ENCODE results near the gene CYB5R3. TPM values are rescaled to one million over a fixed set of nuclear protein-coding genes. Genes with fewer than 3 reads are reported as not detected.
"Not testable (repeated sequence)": the region's sequence is repeated elsewhere in the genome, so short reads cannot be mapped to it uniquely, and the experiment has no call there.

CYB5R3 gene
- total RNA-seq, 1 donor from 2014 or later, result 32.9 TPM

DNA sequence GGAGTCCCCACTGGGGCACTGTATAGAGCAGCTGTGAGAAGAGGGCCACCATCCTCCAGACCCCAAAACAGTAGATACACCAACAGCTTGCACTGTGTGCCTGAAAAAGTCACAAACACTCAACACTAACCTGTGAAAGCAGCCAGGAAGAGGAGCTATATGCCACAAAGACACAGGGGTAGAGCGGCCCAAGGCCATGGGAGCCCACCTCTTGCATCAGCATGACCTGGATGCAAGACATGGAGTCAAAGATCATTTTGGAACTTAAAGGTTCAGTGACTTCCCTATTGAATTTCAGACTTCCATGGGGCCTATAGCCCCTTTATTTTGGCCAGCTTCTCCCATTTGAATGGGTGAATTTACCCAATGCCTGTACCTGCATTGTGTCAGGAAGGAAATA lies 29.7 kb upstream of the CYB5R3 start:
- no peak for DNase-seq

DNA sequence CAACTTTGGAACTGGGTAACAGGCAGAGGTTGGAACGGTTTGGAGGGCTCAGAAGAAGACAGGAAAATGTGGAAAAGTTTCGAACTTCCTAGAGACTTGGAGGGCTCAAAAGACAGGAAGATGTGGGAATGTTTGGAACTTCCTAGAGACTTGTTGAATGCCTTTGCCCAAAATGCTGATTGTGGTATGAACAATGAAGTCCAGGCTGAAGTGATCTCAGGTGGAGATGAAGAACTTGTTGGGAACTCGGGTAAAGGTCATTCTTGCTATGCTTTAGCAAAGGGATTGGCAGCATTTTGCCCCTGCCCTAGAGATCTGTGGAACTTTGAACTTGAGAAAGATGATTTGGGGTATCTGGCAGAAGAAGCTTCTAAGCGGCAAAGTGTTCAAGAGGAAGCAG lies 28.7 kb upstream of the CYB5R3 start:
- DNase-seq, result not testable (repeated sequence)

- no peak for DNase-seq
Measured at GRCh38 chr22:42676059-42676607, 26.9 kb upstream of the CYB5R3 start.

- no peak for DNase-seq
Measured at GRCh38 chr22:42673898-42674401, 24.8 kb upstream of the CYB5R3 start.

DNA sequence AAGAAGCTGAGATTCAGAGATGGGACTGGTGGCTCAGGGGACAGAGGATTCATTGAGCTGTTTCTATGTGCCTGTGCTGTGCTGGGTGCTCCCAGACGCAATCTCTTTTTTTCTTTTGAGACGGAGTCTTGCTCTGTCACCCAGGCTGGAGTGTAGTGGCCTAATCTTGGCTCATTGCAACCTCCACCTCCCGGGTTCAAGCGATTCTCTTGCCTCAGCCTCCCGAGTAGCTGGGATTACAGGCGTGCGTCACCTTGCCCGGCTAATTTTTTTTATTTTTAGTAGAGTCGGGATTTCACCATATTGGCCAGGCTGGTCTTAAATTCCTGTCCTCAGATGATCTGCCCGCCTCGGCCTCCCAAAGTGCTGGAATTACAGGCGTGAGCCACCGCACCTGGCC lies 23.9 kb upstream of the CYB5R3 start:
- DNase-seq, result not testable (repeated sequence)

GRCh38 chr22:42670921-42671709 lies 21.9 kb upstream of the CYB5R3 start:
- DNase-seq, result no peak

DNA sequence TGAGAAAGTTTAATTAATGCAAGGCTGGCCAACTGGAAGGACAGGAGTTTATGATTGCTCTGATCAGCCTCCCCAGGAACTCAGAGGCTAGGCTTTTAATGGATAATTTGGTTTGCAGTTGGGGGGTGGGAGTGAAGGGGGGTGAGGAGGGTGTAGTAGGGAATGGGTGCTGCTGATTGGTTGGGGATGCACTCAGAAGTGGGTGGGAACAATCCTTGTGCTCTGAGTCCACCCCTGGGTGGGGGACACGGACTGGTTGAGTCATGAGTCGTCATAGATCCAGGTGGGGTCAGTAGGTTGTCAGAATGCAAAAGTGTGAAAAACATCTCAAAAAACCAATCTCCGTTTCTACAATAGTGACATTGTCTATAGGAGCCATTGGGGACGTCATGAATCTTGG lies 20.9 kb upstream of the CYB5R3 start:
- DNase-seq, result no peak

DNA sequence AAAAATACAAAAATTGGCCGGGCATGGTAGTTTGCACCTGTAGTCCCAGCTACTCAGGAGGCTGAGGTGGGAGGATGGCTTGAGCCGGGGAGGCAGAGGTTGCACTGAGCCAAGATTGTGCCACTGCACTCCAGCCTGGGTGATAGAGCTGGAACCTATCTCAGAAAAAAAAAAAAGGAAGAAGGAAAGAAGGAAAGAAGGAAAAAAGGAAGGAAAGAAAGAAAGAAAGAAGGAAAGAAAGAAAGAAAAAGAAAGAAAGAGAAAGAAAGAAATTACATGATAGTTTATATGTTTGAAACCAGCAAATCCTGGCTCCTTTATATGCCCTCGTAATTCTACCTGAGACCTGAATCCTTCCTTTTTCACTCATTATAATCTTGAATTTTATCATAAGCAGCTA lies 17.2 kb upstream of the CYB5R3 start:
- not testable (repeated sequence) for DNase-seq

GRCh38 chr22:42664976-42665831 lies 16.0 kb upstream of the CYB5R3 start:
- no peak for DNase-seq

DNA sequence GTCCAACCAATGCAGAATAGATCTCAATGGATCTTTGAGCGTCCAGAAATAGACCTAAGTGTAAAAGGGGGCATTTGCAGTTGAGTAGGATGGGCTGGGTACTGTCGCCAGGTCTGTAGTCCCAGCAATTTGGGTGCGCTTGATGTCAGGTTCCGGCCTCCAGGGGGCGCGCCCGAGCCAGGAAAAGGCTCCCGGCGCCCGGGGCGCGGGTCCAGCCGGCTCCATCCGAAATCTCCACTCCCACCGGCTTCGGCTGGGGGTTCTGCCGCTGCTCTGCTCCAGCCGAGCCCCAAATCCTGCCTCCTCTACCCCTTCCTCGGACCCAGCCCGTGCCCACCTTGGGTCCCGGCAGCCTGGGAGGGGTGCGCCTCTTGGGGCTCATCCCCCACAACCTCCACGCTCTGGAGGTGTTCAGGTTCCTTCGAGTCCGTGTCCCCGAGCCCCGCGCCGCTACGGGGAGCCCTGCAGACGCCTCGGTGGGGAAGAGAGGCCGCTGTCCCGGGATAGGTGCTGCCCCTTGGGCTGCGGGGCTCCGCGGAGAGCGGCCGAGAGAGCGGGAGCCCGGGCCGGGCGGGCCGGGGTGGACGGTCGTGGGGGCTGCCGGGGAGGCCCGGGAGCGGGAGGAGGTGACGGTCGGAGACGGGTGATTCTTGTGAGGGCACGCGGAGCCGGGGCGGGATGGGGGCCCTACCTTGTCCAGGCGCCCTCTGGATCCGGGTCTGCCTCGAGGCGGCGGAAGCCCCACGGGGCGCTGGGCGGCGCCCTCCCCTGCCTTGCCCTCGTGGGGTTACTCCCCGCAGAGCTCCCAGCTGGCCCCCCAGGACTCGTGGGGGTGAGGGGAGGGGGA lies 13.0 kb upstream of the CYB5R3 start:
- no peak for DNase-seq

DNA sequence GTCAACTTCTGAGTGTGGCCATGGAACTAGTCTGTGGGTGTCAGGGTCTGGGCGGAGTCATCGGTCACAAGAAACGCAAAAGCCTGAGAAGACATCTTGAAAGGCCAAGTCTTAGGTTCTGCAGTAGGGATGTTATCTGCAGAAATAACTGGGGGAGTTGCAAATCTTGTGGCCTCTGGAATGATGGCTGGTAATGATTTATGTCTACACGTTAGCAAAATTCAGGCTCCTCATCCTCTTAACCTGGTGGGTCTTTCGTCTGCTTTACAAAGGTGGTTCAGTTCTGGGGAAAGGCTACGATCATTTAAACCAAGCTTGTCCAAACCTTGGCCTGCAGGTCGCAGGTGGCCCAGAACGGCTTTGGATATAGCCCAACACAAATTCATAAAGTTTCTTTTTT lies 7.4 kb upstream of the CYB5R3 start:
- no peak for DNase-seq

DNA sequence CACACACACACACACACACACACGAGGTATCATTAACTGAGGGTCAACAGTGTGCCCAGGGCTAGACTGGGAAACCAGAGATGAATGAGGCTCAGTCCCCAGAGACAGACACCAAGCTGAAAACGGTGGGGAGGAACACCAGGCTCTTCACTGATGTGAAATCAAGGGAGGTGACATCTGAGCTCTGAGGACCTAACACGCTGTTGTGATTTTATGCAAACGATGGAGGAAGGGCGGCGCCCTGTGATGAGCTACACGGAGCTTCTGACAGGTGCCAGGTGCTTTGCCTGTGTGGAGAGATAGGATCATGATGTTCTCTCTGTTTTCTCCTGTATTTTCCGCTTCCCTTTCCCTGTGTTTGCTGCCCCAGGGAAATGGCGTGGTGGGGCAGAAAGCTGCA lies 6.5 kb upstream of the CYB5R3 start:
- DNase-seq, result no peak

DNA sequence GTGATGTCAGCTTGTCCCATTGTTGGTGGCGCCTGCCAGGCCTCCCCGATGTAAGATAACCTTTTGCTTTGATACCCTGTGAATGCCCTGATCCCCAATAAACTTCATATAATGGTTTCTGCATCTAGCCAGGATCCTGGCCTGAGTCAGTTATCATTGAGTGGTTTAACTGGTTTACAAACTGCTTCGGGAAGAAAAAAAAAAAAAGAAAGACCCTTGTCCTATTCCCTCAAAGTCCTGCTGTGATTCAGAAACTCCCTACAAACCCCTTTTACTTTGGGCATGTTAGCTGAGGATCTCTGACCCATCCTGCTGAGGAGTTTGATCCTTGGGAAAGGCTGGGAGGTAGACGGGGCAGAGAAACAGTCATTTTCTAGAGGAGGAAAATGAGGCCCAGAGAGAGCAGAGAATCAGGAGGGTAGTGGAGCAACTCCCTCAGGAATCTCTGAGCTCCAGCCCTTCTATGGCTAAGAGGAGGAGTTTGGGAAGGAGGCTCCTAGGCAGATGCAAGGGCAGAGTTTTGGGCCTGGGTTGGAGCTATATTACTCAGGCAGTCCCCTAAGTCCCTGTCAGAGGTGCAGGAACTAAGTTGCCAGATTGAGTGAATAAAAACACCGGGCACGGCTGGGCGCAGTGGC lies 5.4 kb upstream of the CYB5R3 start:
- no peak for DNase-seq

DNA sequence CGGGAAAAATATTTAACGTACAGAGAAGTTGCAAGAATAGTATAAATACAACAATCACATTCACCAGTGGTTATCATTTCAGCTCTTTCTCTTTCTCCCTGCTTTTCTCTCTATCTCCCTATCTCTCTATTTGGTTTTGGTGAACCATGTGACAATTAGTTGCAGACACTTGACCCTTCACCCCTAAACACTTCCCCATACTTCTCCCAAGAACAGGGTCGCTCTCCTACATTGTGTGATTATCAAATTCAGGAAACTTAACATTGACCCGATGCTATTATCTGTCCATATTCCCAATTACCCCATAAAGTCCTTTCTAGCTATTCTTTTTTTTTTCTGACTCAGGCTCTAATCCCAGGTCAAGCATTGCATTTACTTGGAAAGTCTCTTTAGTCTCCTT lies 4.8 kb upstream of the CYB5R3 start:
- no peak for DNase-seq

DNA sequence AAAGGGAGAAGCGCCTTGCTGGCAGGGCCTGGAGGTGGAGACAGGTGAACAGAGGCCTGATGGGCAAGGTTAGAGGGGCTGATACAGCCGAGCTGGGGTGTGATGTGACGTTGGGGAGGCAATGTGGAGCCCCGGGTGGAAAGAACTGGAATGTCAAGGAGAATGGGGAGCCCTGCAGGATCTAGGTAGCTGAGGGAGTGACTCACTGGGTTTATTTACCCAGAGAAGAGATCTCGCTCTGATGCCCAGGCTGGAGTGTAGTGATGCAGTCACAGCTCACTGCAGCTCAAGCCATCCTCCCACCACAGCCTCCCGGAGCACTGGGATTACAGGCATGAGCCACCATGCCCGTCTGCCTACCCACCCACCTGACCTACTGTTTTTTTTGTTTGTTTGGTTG lies 1.9 kb upstream of the CYB5R3 start:
- no peak for DNase-seq

DNA sequence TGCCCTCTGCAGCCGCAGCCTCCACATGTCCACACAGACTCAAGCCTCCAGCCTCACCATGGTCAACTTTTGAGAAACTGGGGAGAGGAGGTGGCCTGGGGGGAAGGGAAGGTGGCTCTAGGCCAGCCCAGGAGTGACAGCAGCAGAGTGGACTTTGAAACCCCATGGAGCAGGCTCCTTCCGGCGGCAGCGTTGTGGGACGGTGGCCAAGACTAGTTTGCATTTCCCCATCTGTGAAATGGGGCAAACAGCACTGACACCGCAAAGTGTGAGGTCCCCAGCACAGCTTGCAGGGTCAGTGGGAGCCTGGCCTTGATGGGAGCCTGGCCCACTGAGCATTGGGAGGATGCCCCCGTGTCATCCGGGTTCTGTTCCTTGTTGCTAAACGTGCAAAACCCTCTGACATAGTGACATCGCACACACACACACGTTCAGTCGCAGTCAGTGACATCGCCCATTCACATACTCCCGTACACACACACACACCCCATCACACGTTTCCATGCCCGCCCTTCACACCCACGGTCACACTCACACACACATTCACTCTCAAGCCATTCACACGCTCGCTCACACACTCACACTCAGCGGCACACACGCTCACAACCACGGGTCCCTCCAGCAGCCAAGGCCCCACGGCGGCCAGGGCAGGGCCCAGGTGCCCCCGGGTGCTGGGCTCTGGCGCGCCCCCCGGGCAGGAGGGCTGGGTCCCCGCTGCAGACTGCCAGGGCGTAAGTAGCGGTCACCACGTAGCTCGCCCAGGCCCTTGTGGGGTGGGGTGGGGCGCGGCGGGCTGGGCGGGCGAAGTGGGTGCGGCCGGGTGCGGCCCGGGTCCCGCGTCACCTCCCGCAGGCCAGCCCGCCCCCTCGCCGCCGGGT lies 585 bp downstream of the CYB5R3 start:
- DNase-seq, result no peak

DNA sequence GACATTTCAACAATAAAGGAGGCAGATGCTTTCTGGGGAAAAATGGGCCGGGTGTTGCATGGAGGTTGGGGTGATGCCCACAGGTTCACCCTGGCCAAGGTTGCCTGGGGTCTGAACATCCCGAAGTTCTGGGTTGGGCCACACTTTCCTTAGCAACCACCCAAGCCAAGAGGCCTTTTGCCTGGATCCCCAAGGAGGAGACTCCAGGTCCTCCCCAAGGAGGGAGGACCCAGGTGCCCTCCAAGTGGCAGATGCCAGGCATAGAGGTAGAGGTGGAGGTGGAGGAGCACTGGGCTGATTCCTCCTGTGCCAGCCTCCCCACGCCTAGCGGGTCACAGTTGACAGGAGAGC lies 1.2 kb downstream of the CYB5R3 start:
- DNase-seq, result no peak

DNA sequence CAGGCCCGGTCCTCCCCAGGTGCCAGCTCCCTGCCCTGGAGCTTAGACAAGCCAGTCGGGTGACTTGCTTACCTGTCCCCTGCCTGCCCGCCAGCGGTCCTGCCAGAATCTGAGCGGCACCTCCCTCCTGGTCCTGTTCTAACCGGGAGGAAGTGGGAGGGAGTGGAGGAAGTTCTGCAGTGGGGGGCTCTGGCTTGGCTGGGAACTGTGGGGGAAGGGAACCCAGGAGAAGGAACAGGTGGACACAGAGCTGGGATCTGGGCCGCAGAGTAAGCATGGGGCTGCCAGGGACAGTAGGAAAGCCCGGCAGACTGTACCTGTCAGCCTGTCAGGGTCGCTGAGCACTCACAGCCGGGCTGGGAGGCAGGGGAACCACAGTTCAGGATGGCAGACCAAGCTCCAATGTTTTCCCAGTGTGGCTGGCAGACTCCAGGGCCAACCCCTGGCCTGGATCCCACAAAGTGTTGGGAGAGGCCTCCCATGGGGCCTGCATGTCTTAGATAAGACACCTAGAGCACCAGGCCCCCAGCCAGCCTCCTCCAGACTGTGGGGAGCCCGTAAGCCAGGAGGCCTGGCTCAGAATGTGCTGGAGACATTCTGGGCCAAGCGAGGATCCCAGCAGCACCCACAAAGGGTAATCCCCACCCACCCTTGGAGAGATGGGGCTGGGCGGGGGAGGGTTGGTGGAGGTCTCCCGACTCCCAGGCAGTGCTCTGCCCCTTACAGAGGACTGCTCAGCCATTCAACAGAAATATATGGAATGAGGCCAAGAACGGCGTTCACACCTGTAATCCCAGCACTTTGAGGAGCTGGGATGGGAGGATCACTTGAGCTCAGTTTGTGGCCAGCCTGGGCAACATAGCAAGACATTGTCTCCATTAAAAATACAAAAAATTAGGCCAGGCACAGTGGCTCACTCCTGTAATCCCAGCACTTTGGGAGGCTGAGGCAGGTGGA lies 2.3 kb downstream of the CYB5R3 start:
- no peak for DNase-seq

DNA sequence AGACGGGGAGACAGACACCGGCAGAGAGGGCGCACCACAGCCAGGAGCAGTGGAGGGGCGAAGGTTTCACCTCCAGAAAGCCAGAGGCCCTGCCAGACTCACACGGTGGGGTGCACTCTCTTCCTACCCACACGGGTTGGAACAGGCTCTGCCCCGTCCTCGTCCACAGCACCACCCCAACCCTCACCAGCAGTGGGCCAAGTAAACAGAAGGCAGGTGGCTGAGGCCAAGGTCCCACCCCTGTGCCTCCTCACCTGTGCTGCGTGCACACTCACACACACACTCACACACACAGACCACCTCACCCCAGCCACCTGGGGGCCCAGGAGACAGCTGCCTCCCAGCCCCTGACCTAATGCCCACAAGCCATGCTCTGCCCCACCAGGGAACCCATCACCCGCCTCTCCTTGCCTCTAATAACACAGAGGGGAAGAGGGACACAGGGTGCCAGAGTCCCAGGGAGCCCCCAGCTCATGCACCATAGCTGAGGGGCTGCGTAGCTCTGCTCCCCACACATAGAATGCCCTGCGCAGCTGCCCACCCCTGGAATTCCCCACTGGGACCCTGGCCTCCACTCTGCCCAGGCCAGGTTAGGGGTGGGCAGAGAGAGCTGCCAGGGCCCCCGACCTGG lies 3.1 kb downstream of the CYB5R3 start:
- DNase-seq, result no peak

Data from skin of body (tissue), 2 donors.